ENCODE data around the gene LSM5. TPM values are rescaled to one million over a fixed set of nuclear protein-coding genes. Genes with fewer than 3 reads are reported as not detected.

The LSM5 gene
- total RNA-seq, 2 donors from 2014 or later: 42.7 to 64.3 TPM

DNA sequence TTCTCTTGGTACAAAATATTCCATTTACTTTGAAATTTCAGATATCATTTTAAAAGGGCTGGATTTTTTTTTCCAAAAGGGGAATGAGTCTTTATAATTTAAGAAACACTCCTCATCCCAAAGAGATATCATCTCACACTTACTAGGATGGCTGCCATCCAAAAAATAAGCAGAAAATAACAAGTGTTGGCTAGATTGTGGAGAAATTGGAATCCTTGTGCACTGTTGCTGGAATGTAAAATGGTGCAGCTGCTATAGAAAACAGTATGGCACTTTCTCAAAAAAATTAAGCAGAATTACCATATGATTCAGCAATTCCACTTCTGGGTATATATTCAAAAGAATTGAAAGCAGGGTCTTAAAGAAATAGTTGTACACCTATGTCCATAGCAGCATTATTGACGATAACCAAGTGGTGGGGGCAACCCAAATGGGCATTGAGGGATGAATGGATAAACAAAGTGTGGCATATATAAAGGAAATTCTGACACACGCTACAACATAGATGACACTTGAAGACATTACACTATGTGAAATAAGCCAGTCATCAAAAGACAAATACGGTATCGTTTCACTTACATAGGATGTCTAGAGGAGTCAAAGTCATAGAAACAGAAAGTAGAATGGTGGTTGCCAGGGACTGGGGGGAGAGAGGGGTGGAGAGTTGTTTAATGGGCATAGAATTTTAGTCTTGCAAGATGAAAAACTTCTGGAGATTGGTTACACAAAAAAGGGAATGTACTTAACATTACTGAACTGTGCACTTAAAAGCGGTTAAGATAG is 53.8 kb downstream of the LSM5 start:
- no peak overlapping the region for H3K9ac ChIP-seq (ENCODE audit: low read depth in 2 of 2, low read length in 2 of 2)
- H3K27me3 ChIP-seq: no peaks in the 10 kb centered on the region
- TF ChIP-seq, protein P1, sequence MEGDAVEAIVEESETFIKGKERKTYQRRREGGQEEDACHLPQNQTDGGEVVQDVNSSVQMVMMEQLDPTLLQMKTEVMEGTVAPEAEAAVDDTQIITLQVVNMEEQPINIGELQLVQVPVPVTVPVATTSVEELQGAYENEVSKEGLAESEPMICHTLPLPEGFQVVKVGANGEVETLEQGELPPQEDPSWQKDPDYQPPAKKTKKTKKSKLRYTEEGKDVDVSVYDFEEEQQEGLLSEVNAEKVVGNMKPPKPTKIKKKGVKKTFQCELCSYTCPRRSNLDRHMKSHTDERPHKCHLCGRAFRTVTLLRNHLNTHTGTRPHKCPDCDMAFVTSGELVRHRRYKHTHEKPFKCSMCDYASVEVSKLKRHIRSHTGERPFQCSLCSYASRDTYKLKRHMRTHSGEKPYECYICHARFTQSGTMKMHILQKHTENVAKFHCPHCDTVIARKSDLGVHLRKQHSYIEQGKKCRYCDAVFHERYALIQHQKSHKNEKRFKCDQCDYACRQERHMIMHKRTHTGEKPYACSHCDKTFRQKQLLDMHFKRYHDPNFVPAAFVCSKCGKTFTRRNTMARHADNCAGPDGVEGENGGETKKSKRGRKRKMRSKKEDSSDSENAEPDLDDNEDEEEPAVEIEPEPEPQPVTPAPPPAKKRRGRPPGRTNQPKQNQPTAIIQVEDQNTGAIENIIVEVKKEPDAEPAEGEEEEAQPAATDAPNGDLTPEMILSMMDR (IDR thresholded peaks at IDR 0.05): no peak
- no peak for DNase-seq
- no peak overlapping the region for H3K27ac ChIP-seq
- intact Hi-C loops (cut with DNase I): no loop called here
- no peaks in the 10 kb centered on the region for H3K9me3 ChIP-seq
- no peaks in the 10 kb centered on the region for H3K36me3 ChIP-seq
- no peaks in the 10 kb centered on the region for H3K4me1 ChIP-seq
- H3K4me3 ChIP-seq: no peak overlapping the region

Other genes with a start within 250 kb of the LSM5 start
- gene AVL9, start 5.1 kb upstream of the LSM5 start, total RNA-seq: 10 to 100 TPM; 86.1 to 97.3 TPM

All from colonic mucosa (tissue), 4 donors.